ENCODE measurements around the gene SNX33. TPM values are rescaled to one million over a fixed set of nuclear protein-coding genes. Genes with fewer than 3 reads are reported as not detected.

SNX33 gene
- total RNA-seq, 4 donors from 2014 or later: 27.8 to 47.6 (median 40.1) TPM

GRCh38 chr15:75656331-75656730 is 8.6 kb downstream of the SNX33 start:
- DNase-seq (ENCODE audit: extremely low spot score): no peak
- WGBS: 91% methylated on average over 5 of the region's 5 CpGs
- TF ChIP-seq POLR2A (IDR thresholded peaks at IDR 0.05; ENCODE audit: low read depth): no peak
- no peak for TF ChIP-seq CTCF (IDR thresholded peaks at IDR 0.05)
- Histone ChIP-seq H3K4me1 (peaks cover 66 to 89% (median 85%) of the 10 kb centered on the region in 4 donors), H3K9me3 (no peaks in the 10 kb centered on the region), H3K27ac (replicated peaks in 1 of 4) (peak overlapping the region in 1 of 4 donors; percentile 8), H3K27me3 (no peaks in the 10 kb centered on the region), H3K36me3 (peaks cover 13 to 68% (median 48%) of the 10 kb centered on the region in 4 donors), H3K4me3 (no peak overlapping the region)
- intact Hi-C loops (cut with DNase I): no loop called here

GRCh38 chr15:75656813-75657212 is 9.1 kb downstream of the SNX33 start:
- Histone ChIP-seq H3K4me1 (peaks cover 66 to 89% (median 85%) of the 10 kb centered on the region in 4 donors), H3K27ac (replicated peaks in 1 of 4) (no peak overlapping the region), H3K36me3 (peaks cover 13 to 68% (median 48%) of the 10 kb centered on the region in 4 donors), H3K4me3 (no peak overlapping the region), H3K9me3 (no peaks in the 10 kb centered on the region), H3K27me3 (no peaks in the 10 kb centered on the region)
- intact Hi-C loops (cut with DNase I): no loop called here
- TF ChIP-seq EP300 (IDR thresholded peaks at IDR 0.05): no peak
- TF ChIP-seq CTCF (IDR thresholded peaks at IDR 0.05): no peak
- TF ChIP-seq POLR2AphosphoS5 (IDR thresholded peaks at IDR 0.05): no peak
- TF ChIP-seq POLR2A (IDR thresholded peaks at IDR 0.05; ENCODE audit: low read depth): no peak
- WGBS: 88% methylated on average over 21 of the region's 22 CpGs
- no peak for DNase-seq (ENCODE audit: extremely low spot score)

GRCh38 chr15:75659141-75659771 is 11.5 kb downstream of the SNX33 start:
- Histone ChIP-seq H3K36me3 (peaks cover 13 to 72% (median 49%) of the 10 kb centered on the region in 4 donors), H3K27ac (replicated peaks in 1 of 4) (peak overlapping the region; percentile 84 to 90 (median 88)), H3K4me3 (no peak overlapping the region), H3K9me3 (no peaks in the 10 kb centered on the region), H3K4me1 (peaks cover 49 to 80% (median 67%) of the 10 kb centered on the region in 4 donors), H3K27me3 (no peaks in the 10 kb centered on the region)
- WGBS: 72% methylated on average over 6 of the region's 9 CpGs
- intact Hi-C loops (cut with DNase I): no loop called here
- DNase-seq (ENCODE audit: extremely low spot score): no peak
- TF ChIP-seq POLR2AphosphoS5 (IDR thresholded peaks at IDR 0.05): no peak
- TF ChIP-seq POLR2A (IDR thresholded peaks at IDR 0.05; ENCODE audit: low read depth): no peak
- TF ChIP-seq CTCF (IDR thresholded peaks at IDR 0.05): no peak
- no peak for TF ChIP-seq EP300 (IDR thresholded peaks at IDR 0.05)

GRCh38 chr15:75659928-75660645 is 12.4 kb downstream of the SNX33 start:
- 75% methylated on average over 12 of the region's 17 CpGs for WGBS

More at GRCh38 chr15:75659928-75660645, 12.4 kb downstream of the SNX33 start:
- no peak for DNase-seq (ENCODE audit: extremely low spot score)
- no peak overlapping the region for H3K4me3 ChIP-seq
- H3K27ac ChIP-seq (replicated peaks in 1 of 4): peak overlapping the region; percentile 84 to 90 (median 88)
- no peaks in the 10 kb centered on the region for H3K27me3 ChIP-seq
- no peak for TF ChIP-seq POLR2AphosphoS5 (IDR thresholded peaks at IDR 0.05)
- TF ChIP-seq POLR2A (IDR thresholded peaks at IDR 0.05; ENCODE audit: low read depth): no peak
- TF ChIP-seq CTCF (IDR thresholded peaks at IDR 0.05): no peak
- intact Hi-C loops (cut with DNase I): no loop called here
- H3K36me3 ChIP-seq: peaks cover 13 to 66% (median 46%) of the 10 kb centered on the region in 4 donors
- H3K9me3 ChIP-seq: no peaks in the 10 kb centered on the region
- H3K4me1 ChIP-seq: peaks cover 41 to 72% (median 59%) of the 10 kb centered on the region in 4 donors
